HEK293T (cell line): Measurements from ENCODE around the gene LMTK2.

Source experiments
- BHLHE40 ChIP-seq: fragments of 450-650 bp; IDR thresholded peaks from 2 replicates; pipeline ENCODE4 v1.6.1; 2016; ENCODE audit warnings: mild to moderate bottlenecking, moderate library complexity, borderline replicate concordance
- CTBP1 ChIP-seq: fragments of 450-650 bp; IDR thresholded peaks from 2 replicates; pipeline ENCODE4 v1.6.1; 2016; ENCODE audit warnings: borderline replicate concordance
- ELF4 ChIP-seq: fragments of 450-650 bp; IDR thresholded peaks from 2 replicates; pipeline ENCODE4 v1.6.1; 2017; ENCODE audit warnings: antibody characterized with exemption
- FOXA1 ChIP-seq: fragments of 450-650 bp; IDR thresholded peaks from 2 replicates; pipeline ENCODE4 v1.6.1; 2016; ENCODE audit warnings: mild to moderate bottlenecking
- FOXK2 ChIP-seq: fragments of 450-650 bp; IDR thresholded peaks from 2 replicates; pipeline ENCODE4 v1.6.1; 2016; ENCODE audit warnings: mild to moderate bottlenecking
- FOXM1 ChIP-seq: fragments of 450-650 bp; IDR thresholded peaks from 2 replicates; pipeline ENCODE4 v1.6.1; 2017; ENCODE audit warnings: mild to moderate bottlenecking, borderline replicate concordance
- HDGF ChIP-seq: fragments of 450-650 bp; IDR thresholded peaks from 2 replicates; pipeline ENCODE4 v1.6.1; 2017; ENCODE audit warnings: antibody characterized with exemption, borderline replicate concordance
- L3MBTL2 ChIP-seq: fragments of 450-650 bp; conservative IDR thresholded peaks from 2 replicates; pipeline ENCODE4 v1.6.1; 2016; ENCODE audit warnings: mild to moderate bottlenecking
- PKNOX1 ChIP-seq: fragments of 450-650 bp; IDR thresholded peaks from 2 replicates; pipeline ENCODE4 v1.6.1; 2016
- SP1 ChIP-seq: fragments of 450-650 bp; IDR thresholded peaks from 2 replicates; pipeline ENCODE4 v1.6.1; 2017
- SUZ12 ChIP-seq: fragments of 450-650 bp; IDR thresholded peaks from 2 replicates; pipeline ENCODE4 v1.6.1; 2016; ENCODE audit warnings: mild to moderate bottlenecking
- TARDBP ChIP-seq: fragments of 450-650 bp; IDR thresholded peaks from 2 replicates; pipeline ENCODE4 v1.6.1; 2016
- ZNF384 ChIP-seq: fragments of 450-650 bp; IDR thresholded peaks from 2 replicates; pipeline ENCODE4 v1.6.1; 2016

- TF ChIP-seq SUZ12 (no peak), TARDBP (no peak), FOXA1 (no peak), L3MBTL2 (no peak), BHLHE40 (no peak), SP1 (no peak), ELF4 (no peak), FOXK2 (no peak), CTBP1 (no peak), FOXM1 (no peak), HDGF (no peak), ZNF384 (no peak), PKNOX1 (no peak)
Observed at GRCh38 chr7:98171449-98171848, 64.8 kb downstream of the LMTK2 start.
